Nephron progenitor cell (in vitro differentiated cells): ENCODE data around the gene POLD1.
"Not testable (repeated sequence)": the region's sequence is repeated elsewhere in the genome, so short reads cannot be mapped to it uniquely, and the experiment has no call there.

Experiments
- DNase-seq: peaks from one replicate; pipeline ENCODE4 v3.0.0; 2021
- H3K27ac Mint-ChIP-seq: 2 replicates; pipeline ENCODE4 v1.8.0; 2021; ENCODE audit warnings: mild to moderate bottlenecking, moderate library complexity, mixed read lengths
- H3K27me3 Mint-ChIP-seq: 2 replicates; pipeline ENCODE4 v1.8.0; 2021; ENCODE audit warnings: mild to moderate bottlenecking, low read depth, mixed read lengths; ENCODE audit not compliant: poor library complexity
- H3K36me3 Mint-ChIP-seq: 2 replicates; pipeline ENCODE4 v1.8.0; 2021; ENCODE audit warnings: low read depth, mixed read lengths
- H3K4me1 Mint-ChIP-seq: 2 replicates; pipeline ENCODE4 v1.8.0; 2021; ENCODE audit warnings: mixed read lengths
- H3K4me3 Mint-ChIP-seq: 2 replicates; pipeline ENCODE4 v1.8.0; 2021; ENCODE audit warnings: mild to moderate bottlenecking, moderate library complexity, mixed read lengths
- H3K9me3 Mint-ChIP-seq: 2 replicates; pipeline ENCODE4 v1.8.0; 2021; ENCODE audit warnings: mild to moderate bottlenecking, moderate library complexity, mixed read lengths
- TF ChIP-seq, protein P1 (sequence below): fragments of 200-600 bp; sonication (generic); IDR thresholded peaks from 2 replicates; pipeline ENCODE4 v1.5.0; 2021; ENCODE audit warnings: antibody characterized with exemption

Gene POLD1

DNA sequence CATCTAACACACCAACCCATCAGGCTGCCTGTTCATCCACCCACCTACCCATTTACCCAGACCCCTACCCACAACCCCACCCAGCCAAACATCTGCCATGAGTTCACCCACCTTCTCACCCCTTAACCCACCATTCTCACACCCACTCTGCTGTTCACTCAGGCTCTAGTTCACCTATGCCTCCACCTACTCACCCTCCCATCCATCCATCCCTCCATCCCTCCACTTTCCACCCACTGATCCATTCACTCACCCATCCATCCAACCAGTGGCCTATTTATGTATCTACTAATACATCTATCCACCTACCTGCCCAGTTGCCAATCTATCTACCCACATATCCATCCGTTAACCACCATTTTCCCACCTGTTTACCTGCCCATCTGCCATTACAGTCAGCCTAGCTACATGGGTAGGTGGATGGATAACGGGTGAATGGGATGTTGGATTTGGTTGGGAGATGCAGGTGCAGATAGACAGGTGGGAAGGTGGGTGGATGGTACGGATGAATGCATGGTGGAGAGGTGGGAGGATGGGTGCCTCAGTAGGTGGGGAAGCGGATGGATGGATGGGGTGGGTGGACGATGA is 53.8 kb downstream of the POLD1 start:
- TF ChIP-seq, protein P1, sequence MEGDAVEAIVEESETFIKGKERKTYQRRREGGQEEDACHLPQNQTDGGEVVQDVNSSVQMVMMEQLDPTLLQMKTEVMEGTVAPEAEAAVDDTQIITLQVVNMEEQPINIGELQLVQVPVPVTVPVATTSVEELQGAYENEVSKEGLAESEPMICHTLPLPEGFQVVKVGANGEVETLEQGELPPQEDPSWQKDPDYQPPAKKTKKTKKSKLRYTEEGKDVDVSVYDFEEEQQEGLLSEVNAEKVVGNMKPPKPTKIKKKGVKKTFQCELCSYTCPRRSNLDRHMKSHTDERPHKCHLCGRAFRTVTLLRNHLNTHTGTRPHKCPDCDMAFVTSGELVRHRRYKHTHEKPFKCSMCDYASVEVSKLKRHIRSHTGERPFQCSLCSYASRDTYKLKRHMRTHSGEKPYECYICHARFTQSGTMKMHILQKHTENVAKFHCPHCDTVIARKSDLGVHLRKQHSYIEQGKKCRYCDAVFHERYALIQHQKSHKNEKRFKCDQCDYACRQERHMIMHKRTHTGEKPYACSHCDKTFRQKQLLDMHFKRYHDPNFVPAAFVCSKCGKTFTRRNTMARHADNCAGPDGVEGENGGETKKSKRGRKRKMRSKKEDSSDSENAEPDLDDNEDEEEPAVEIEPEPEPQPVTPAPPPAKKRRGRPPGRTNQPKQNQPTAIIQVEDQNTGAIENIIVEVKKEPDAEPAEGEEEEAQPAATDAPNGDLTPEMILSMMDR = no peak
- Mint-ChIP-seq H3K4me3 (no peak overlapping the region), H3K9me3 (no peaks in the 10 kb centered on the region), H3K27me3 (peaks cover 44% of the 10 kb centered on the region), H3K4me1 (peaks cover 26% of the 10 kb centered on the region), H3K36me3 (no peaks in the 10 kb centered on the region), H3K27ac (no peak overlapping the region)
- DNase-seq = no peak

DNA sequence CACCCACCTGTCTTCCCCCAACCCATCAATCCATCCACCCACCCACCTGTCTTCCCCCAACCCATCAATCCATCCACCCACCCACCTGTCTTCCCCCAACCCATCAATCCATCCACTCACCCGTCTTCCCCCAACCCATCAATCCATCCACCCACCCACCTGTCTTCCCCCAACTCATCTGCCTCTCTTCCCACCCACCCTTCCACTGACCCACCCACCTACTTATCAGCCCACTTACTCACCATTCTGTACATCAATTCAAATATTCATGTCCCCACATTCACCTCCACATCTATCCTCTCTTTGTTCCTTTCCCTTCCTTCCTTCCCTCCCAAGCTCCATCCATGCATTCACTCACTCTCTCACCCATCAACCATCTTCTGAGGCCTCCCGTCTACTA is 55.0 kb downstream of the POLD1 start:
- peaks cover 15% of the 10 kb centered on the region for H3K4me1 Mint-ChIP-seq
- not testable (repeated sequence) for H3K9me3 Mint-ChIP-seq, H3K36me3 Mint-ChIP-seq, H3K4me3 Mint-ChIP-seq, H3K27ac Mint-ChIP-seq, DNase-seq
- H3K27me3 Mint-ChIP-seq = peaks cover 46% of the 10 kb centered on the region

DNA sequence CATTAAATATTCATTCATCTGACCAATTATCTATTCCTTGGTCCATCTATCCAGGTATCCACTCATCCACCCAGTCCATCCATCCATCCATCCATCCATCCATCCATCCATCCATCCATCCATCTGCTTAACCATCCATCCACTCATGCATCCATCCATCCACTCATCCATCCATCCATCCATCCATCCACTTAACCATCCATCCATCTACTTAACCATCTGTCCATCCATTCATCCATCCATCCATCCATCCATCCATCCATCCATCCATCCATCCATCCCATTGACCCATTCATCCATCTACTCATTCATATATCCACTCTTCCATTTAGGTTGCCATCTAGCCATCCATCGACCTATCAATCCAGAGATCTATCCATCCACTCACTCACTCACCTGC is 59.9 kb downstream of the POLD1 start:
- peaks cover 8% of the 10 kb centered on the region for H3K9me3 Mint-ChIP-seq

DNA sequence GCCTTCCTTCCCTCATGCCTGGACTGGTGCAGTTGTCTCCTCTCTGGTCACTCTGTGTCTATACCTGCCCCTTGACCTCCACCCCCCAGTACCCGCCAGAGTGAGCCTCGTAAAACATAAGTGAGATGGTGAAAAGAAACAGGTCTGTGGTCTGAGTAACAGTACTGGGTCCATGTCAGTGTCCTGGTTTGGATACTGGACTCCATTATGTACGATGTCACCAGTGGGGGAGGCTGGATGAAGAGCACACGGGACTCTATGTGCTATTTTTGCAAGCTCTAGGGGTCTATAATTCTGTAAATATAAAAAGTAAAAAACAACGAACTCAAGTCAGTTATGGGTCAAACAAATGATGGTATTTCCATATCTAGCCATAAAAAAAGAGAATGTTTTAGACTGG is 62.9 kb downstream of the POLD1 start:
- Mint-ChIP-seq H3K27me3 (peaks cover 30% of the 10 kb centered on the region), H3K4me3 (no peak overlapping the region)

More for the DNA sequence above, 59.9 kb downstream of the POLD1 start:
- Mint-ChIP-seq H3K4me1 (no peaks in the 10 kb centered on the region), H3K4me3 (no peak overlapping the region), H3K27me3 (peaks cover 33% of the 10 kb centered on the region), H3K36me3 (no peaks in the 10 kb centered on the region), H3K27ac (no peak overlapping the region)
- TF ChIP-seq, protein P1 = no peak
- DNase-seq = no peak

DNA sequence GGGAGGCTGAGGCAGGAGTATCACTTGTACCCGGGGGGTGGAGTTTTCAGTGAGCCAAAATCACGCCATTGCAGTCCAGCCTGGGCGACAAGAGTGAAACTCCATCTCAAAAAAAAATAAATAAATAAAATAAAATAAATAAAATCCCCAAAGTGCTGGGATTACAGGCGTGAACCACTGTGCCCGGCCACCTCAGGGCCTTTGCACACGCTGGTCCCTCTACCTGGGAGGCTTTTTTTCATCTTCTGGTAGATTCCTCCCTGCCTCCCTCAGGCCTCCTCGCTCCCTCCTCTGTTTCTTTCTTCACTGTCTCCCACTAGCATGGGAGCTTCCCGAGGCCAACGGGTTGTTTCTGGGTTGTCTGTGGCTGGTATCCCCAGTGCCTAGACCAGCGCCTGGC is 63.6 kb downstream of the POLD1 start:
- Mint-ChIP-seq H3K27ac (no peak overlapping the region), H3K27me3 (peaks cover 31% of the 10 kb centered on the region), H3K36me3 (no peaks in the 10 kb centered on the region), H3K4me3 (no peak overlapping the region), H3K4me1 (no peaks in the 10 kb centered on the region), H3K9me3 (peaks cover 8% of the 10 kb centered on the region)
- DNase-seq = no peak
- TF ChIP-seq, protein P1 = no peak

More for the DNA sequence above, 62.9 kb downstream of the POLD1 start:
- H3K9me3 Mint-ChIP-seq = peaks cover 8% of the 10 kb centered on the region
- no peak overlapping the region for H3K27ac Mint-ChIP-seq
- H3K4me1 Mint-ChIP-seq = no peaks in the 10 kb centered on the region
- no peak for DNase-seq
- no peaks in the 10 kb centered on the region for H3K36me3 Mint-ChIP-seq
- TF ChIP-seq, protein P1 = no peak

DNA sequence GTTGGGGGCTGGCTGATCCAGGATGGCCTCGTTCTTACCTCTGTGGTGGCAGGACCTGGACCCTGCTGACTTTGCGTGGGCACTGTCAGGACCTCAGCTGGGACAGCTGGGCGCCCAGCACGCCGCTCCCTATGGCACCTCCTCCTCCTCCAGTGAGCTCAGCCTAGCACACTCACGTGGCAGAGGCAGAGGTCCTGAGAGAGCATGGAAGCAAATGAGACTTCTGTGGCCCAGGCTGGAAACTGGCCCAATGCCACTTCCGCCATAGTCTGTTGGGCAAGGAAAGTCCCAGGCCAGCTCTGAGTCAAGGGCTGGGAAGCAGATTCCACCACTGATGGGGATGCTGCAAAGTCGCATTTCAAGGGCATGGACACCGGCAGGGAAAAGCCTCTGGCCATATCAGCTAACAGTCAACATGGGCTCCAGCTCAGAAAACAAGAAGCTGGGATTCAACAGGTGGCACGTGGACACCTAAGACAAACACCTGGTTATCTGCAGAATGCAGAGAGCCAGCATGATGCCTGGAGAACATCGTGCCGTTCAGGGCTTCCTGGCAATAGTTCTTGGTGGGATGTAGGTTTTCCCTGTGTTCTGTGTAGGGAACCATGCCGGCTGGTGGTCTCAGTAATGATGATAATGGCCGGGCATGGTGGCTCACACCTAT is 65.2 kb downstream of the POLD1 start:
- DNase-seq = no peak
- no peaks in the 10 kb centered on the region for H3K36me3 Mint-ChIP-seq
- H3K4me3 Mint-ChIP-seq = no peak overlapping the region
- no peaks in the 10 kb centered on the region for H3K4me1 Mint-ChIP-seq
- no peak overlapping the region for H3K27ac Mint-ChIP-seq
- peaks cover 22% of the 10 kb centered on the region for H3K27me3 Mint-ChIP-seq
- TF ChIP-seq, protein P1 = no peak
- H3K9me3 Mint-ChIP-seq = peaks cover 8% of the 10 kb centered on the region
